SIG-M5 treated with dmso at 0.1 percent for 504 hours (cell line): Measurements from ENCODE around the gene TRAK1.

Experiments used
- DNase-seq: peaks from one replicate; lab custom pipeline; 2025; ENCODE audit not compliant: unreplicated experiment; lab: John Stamatoyannopoulos, UW

TRAK1 gene

DNA sequence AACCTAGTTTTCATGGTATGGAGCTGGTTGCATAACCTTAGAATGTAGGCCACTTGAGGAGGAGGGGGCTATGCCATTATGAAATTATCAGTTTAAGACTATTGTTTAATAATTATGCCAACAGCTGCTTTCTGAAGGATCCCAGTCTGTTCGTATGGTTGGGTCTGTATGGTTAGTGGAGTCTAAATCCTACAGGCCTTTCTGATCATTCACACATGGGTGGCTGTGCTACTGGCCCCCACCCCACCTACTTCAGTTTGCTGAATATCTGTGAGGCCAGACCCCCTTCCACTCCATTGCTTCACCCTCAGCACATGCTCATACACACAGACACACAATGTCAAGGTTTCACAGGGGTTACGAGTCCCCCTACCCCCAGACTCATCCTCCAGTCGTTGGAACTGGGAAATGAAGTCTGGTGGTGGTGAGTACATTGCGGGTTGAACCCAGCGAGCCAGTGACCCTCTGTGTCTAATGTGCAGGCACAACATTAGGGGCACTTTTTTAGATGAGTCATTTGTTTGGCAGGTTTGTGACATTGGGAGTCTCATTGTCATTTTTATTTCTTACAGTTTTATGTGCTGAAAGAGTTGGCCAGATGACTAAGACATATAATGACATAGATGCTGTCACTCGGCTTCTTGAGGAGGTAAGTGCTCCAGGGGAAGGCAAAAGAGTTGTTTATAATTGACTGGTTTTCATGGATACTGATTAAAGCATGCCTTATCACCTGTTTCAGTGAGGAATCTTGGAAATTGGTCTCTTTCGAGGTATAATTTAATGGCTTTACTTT is 85.3 kb downstream of the TRAK1 start:
- no peak for DNase-seq

DNA sequence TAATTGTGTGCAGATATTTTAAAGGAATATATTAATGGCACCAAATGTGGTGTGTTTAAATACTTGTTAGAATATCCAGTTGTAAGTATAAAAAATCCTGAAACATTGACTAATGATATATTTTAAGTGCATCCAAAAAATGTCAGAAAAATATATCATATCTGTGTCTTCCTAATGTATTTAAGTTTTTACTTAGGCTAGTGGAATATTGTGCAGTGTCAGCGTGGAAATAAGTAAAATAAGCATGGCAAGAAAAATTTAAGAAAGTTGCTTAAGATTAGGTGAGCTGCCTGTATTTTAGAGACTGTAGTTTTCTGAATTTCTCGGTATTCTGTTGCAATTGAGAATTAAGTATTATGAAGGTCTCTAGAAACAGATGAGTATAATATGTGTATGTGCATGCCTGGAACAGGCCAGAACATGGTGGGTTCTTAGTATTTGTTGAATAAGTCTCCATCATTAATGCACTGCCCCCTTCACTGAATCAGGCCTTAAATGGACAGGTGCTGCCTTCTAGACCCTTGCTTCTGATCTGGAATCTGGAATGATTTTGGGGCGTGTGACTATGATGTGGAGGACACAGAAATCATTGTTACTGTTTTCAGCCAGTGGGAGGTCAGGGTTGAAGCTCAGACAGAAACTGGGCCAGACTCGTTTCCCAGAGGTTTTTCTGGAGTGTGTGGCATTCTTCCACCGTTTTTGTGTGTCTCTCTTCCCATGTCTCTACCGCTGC is 86.1 kb downstream of the TRAK1 start:
- DNase-seq = no peak

DNA sequence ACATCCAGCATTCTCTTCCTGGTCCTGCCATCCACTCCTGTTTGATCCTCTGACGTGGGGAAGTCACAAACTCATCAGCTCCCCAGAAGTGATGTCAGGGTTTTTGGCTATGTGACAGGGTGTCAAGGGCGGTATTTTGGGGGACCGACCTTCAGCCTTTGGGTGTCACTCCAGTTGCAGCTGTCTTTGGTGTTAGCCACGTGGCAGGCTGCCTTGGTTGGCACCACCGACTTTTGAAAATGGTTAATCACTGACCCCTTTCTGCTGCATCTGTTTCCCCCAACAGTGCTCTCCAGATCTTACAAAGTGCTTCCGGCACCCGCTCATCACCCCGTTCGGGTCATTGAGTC is 86.6 kb downstream of the TRAK1 start:
- DNase-seq = no peak

DNA sequence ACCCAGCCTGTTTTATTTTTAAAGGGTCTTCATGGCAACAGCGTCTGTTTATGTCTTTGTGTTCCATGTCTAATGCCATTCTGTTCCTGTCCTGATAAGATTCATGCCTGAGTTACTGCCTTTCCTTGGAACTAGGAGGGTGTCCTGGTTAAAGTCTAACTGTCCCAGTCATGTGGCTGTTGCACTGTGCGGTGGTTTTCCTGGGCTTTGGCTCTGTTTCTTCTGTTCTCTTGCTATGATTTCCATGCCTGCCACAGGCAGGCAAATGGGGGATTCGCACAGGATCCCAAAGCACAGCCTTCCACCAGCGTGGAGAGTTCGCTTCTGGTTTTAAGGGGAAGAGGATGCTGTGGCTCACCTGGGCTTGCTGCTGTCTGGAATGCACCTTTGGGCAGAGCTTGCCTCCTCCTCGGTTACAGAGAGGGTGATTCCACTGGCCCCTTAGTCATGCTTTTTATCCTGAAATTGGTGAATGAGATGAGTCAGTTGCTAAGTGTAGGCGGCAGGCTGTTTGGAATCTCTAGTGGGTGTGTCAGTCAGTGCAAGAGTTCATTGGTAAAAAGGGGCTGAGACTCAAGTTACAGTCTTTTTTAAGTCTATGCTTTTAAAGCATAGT is 88.1 kb downstream of the TRAK1 start:
- no peak for DNase-seq

DNA sequence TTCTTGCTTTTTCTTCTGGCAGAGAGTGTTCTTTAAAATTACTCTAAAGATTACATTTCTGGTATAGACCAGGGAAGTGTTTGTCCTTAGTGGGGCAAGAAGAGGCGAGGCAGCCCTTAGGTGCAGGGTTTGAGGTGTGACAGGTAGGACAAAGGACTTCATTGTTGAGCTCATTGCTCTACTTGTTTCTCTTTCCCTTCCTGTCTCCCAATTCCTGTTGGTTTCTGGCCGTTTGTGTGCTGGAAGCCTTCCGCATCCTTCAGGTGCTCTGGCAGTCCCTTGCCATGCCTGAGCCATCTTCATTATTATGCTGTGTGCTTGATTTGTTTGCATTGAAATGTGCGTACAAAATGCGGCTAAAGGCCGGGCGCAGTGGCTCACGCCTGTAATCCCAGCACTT is 89.7 kb downstream of the TRAK1 start:
- DNase-seq = no peak

DNA sequence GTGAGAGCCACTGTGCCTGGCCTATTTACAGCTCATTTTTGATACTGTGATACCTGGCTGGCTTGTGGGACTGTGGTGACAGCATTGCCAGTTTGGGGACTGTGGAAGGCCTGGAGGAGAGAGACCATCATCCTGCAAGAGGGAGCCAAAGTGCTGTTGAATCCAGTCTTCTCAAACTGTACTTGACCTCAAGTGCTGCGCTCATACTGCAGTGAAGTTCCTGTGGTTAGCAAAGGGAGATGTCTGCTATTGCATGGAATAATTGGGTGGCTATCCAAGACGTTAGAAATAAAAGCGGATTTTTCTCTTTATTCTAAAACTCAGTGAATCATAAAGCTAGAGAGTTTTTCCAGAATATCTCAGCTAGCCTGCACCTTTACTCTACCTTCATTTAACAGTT is 91.4 kb downstream of the TRAK1 start:
- no peak for DNase-seq

DNA sequence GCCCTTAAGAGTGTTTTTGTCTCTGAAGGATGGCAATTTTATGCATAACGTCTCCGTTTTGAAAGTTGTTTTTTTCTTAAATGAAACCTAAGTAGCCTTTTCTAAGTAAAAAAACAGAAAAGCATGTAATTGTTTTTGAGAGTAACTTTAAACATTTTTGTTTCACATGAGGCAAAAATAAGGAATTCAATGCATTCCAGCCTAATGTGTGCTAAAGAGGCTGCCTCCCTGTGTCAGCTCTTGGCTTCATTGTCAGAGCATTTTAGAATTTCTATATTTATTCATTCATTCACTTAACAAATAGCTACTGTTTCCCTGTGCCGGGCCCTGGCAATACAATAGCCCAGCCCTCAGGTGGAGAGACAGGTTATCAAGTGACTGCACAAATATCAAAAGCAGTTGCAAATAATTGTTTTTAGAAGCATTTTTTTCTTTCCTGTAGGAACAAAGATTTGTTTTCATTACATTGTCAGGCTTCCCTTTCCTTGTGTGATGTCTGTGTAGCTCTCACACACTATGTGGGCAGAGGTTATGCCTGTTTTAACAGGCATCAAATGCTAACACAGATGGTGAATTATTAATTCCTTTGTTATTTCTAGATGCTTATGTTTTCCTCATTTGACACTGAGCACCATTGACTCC is 93.0 kb downstream of the TRAK1 start:
- no peak for DNase-seq

DNA sequence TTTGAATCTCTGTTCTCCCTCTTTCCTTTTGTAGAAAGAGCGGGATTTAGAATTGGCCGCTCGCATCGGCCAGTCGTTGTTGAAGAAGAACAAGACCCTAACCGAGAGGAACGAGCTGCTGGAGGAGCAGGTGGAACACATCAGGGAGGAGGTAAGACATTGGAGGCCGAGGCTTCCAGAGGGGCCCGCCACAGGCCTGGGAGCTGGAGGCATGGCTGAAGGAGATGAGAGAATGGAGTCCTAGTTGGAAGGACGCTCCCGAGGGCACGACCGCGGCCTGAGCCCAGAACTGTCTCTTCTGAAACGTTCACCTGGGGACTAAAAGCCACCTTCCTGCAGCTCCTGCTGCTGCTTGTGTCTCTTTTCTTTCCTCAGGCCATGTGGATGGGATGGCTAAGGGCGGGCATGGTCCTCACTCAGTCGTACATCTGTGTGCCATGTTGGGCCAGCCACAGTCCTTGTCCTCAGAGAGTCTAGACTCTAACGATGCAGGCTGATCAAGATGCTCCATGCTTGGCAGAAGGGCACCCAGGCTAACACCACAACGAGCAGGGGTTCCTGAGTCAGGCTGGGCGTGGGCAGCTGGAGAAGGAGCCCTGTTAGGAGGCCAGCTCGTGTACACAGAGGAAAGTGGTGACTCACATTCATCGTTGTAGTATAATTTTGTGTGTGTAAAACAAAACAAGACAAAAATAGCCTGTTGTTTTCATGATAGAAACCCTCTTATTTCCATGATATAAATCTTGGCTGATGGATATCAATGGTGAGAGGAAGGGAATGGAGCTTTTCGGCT is 93.7 kb downstream of the TRAK1 start:
- DNase-seq = no peak

DNA sequence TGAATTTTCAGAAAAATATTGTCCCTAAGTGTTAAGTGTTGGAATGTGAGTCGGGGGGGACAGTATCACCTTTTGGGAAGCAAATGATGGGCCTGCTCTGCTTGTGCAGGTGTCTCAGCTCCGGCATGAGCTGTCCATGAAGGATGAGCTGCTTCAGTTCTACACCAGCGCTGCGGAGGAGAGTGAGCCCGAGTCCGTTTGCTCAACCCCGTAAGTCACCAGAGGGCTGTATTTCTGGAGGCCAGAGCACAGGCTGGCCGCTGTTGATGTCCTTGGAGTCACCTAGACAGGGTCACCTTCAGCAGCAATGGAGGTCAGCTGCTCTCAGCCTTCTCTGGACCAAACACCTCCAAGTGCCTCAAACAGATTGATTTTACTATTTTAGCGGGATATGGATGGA is 96.8 kb downstream of the TRAK1 start:
- no peak for DNase-seq

DNA sequence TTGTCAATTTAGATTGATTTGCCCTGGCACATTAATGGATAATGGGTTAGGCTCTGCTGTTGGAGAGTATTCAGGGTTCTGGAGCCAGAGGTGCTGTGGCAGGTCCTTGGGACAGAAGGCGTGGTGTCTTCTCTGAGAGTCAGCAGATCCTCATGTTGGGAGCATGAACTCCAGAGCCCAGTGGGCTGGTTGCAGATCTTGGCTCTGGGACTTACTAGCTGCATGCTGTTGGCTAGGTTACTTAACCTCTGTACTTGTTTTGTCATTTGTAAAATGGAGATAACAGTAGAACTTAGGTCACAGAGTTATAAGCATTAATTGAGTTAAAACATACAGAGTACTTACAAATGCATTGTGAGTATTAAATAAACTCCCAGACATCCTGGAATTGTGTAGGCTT is 97.2 kb downstream of the TRAK1 start:
- DNase-seq = no peak

DNA sequence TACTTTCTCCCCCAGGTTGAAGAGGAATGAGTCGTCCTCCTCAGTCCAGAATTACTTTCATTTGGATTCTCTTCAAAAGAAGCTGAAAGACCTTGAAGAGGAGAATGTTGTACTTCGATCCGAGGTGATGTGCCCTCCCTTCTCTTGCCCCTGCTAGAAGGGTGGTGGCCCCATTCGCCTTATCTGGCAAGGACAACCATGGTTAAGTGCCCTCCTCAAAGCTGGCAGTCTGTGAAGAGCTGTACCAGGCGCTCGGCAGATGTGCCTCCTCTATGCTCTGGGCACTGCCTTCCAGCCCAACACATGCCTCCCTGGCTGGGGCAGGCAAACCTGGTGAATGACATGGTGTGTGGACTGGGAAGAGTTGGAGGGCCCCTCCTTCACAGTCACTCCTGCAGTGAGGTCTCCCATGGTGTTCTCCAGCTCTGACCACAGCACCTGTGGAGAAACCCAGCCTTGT is 97.9 kb downstream of the TRAK1 start:
- DNase-seq = no peak

DNA sequence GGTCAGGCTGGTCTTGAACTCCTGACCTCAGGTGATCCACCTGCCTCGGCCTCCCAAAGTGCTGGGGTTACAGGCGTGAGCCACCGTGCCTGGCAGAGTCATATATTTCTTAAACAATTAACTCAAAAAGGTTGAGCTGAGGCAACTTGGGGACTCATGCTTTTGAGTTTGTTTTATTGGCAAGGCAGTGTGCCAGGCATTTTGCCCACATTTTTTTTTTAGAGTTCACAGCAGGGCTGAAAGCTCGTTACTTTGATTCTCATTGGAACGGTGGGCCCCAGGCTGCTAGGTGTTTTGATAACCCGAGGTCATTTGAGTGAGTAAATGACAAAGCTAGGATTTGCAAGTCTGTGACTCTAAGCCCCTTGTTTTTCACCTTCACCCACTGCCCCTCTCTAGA is 98.6 kb downstream of the TRAK1 start:
- DNase-seq = no peak

DNA sequence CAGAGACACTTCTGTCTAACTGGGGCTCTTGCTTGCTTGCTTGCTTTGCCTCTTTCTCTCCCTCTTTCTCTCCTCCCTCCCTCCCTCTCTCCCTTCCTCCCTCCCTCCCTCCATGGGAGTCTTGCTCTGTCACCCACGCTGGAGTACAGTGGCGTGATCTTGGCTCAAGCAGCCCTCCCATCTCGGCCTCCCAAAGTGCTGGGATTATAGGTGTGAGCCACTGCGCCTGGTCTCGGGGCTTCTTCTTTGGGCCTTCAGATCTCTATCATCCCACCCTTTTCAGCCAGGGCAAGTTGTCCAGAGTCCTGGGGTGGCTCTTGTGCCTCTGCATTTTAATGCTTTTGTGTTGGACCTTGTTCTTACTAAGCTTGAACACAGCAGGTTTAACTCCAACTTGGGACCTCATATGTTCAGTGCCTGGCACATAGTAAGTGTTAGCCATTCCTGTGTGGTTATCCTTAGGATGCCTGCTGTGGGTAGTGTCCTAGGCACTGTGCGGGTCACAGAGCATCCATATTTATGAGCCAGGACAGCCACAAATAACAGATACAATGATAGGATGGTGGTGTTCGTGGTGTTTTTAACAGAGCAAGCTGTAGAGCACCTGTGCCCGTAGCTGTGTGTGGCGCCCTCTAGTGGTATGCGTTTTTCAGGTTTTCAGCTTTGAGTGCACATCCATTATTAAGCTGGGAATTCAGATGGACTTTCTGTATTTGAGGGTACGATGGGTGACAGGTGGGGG is 99.7 kb downstream of the TRAK1 start:
- DNase-seq = peak; percentile 39

DNA sequence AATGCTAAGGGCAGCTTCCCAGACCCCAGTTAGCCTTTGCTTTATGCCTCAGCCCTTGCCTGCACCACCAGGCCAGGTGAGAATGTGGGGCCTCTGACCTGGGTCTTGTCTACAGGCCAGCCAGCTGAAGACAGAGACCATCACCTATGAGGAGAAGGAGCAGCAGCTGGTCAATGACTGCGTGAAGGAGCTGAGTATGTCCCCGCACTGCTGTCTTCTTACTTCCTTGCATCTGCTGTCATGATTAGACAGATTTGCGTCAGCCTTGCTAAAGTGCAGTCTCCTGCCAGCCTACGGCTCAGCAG is 100.2 kb downstream of the TRAK1 start:
- no peak for DNase-seq

DNA sequence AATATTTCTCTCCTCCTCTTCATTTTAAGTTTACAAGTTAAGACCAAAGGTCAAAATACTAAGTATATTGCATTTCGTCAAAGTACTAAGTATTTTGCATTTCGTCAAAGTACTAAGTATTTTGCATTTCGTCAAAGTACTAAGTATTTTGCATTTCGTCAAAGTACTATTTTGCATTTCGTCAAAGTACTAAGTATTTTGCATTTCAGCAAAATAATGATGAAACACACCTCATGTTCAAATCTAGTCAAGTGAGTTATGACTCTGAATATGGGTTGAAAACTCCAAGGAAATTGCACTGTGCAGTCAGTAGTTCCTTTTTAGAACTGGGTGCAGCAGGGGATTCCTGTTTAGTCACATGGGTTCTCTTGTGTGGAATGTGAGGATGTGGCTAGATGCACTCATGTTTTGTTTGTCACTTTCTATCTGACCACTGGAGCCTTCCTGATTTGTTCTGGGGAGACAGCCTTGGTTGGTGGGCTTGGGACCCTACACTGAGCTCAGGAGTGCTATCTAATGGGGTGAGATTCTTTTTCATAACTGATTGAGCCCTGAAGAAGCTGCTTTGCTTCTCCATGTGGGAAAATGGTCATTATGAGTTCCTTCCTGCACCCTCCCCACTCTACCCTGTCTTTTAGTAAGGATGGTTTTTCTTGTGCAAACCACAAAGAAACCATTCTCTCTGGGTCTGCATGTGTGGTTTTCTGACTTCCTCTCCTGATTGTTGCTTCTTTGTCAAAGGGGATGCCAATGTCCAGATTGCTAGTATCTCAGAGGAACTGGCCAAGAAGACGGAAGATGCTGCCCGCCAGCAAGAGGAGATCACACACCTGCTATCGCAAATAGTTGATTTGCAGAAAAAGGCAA is 101.4 kb downstream of the TRAK1 start:
- DNase-seq = peak; percentile 19

DNA sequence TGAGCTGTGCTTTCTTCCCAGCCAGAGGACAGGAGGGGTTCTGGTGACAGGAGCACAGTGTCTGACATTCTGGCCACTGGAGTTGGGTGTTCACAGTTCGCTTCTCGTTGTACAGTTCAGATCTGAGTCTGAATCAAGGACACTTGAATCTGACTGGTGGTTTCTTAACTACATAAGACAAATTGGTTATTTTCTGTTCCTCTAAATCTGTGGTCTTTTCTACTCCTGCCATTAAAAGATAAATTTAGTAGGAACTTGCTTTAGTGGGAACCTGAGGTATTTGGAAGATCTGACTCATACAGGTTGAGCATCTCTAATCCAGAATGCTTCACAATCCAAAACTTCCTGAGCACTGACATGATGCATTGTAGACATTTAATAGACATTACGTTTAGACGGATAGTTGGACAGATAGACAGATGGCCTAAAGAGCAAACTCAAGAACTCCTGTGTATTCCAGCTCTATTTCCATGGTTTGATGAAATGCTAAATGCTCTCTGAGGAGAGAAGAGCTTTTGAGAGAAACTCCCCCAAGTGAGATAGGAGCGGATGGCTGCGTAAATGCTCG is 103.9 kb downstream of the TRAK1 start:
- DNase-seq = no peak

DNA sequence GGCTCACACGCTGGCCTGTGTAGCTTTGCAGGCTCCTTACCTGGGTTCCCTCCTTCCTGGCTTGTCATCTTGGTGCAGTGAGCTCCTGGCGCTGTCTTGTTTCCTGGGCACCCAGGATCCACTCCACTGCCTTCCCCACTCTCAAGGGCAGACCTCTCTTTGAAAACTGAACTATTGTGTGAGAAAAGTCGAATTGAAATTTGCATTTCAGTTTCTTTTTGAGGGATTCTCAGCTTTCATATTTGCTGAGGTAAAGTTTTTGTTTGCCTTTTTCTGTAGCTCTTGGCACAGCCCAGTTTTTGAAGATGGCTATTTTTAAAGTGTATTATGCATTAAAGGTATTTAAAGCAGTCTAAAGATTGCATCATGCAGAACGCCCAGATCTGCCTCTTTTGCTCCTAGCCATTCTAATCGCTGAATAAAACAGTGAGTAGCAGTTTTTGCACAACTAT is 104.7 kb downstream of the TRAK1 start:
- DNase-seq = no peak

DNA sequence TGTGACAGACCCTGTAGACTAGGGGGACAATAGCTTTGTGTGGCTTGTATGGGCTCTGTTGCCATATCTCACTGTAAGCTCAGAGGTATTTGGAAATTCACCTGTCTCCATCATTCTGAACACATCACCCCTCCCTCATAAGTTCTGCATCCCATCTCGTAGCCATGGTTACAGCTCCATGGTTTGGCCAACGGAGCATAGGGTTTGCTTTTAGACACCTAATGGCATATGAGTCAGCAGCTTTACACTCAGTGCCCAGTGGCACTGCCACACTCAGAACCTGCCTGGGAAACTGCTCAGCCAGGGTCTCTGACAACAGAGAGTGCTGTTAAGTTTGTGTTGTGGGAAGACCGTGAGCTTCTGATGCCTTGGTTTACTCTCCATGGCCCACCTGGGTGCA is 107.6 kb downstream of the TRAK1 start:
- no peak for DNase-seq

DNA sequence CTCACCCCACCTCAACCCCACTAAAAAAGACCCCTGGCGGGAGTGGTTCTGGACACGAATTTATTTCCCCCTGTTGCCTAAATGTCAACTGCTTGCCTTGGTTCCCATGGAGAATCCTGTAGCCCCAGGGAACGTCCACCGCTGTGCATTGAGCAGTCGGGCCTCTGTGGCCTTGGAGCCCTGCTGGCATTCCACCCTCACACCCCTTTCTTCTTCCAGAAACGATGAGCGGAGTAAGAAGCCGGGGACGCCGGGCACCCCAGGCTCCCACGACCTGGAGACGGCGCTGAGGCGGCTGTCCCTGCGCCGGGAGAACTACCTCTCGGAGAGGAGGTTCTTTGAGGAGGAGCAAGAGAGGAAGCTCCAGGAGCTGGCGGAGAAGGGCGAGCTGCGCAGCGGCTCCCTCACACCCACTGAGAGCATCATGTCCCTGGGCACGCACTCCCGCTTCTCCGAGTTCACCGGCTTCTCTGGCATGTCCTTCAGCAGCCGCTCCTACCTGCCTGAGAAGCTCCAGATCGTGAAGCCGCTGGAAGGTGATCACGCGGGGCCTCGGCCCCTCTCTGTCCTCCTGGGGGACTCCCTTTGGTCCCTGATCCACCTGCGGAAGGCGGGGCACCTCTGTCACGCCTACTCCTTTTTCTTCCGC is 111.2 kb downstream of the TRAK1 start:
- DNase-seq = no peak
